IMR-90 (cell line): ENCODE results near the gene PTPRN2.

Experiments used
- CEBPB ChIP-seq: IDR thresholded peaks from 2 replicates; pipeline ENCODE4 v1.6.1; 2012; ENCODE audit warnings: low read depth, low read length, improper control_type of control experiment
- CHD1 ChIP-seq: IDR thresholded peaks from 2 replicates; pipeline ENCODE4 v1.6.1; 2012; ENCODE audit warnings: low read depth, low read length, improper control_type of control experiment
- MAFK ChIP-seq: IDR thresholded peaks from 2 replicates; pipeline ENCODE4 v1.6.1; 2012; ENCODE audit warnings: low read depth, low read length, improper control_type of control experiment
- MXI1 ChIP-seq: IDR thresholded peaks from 2 replicates; pipeline ENCODE4 v1.6.1; 2012; ENCODE audit warnings: low read depth, mild to moderate bottlenecking, low read length, moderate library complexity, borderline replicate concordance
- POLR2A ChIP-seq: IDR thresholded peaks from 2 replicates; pipeline ENCODE4 v1.6.1; 2012; ENCODE audit warnings: mild to moderate bottlenecking, low read depth, low read length
- RFX5 ChIP-seq: IDR thresholded peaks from 2 replicates; pipeline ENCODE4 v1.8.0; 2012; ENCODE audit warnings: low read depth, mild to moderate bottlenecking, low read length, moderate library complexity
- SMC3 ChIP-seq: fragments of 150-350 bp; IDR thresholded peaks from 2 replicates; pipeline ENCODE4 v1.6.1; 2016; ENCODE audit warnings: low read depth, mild to moderate bottlenecking, antibody characterized with exemption, low read length, moderate library complexity
- TF ChIP-seq, protein P1 (sequence below): conservative IDR thresholded peaks from 2 replicates; pipeline ENCODE4 v1.5.1; 2012; ENCODE audit warnings: mild to moderate bottlenecking, low read depth, low read length, improper control_type of control experiment

DNA sequence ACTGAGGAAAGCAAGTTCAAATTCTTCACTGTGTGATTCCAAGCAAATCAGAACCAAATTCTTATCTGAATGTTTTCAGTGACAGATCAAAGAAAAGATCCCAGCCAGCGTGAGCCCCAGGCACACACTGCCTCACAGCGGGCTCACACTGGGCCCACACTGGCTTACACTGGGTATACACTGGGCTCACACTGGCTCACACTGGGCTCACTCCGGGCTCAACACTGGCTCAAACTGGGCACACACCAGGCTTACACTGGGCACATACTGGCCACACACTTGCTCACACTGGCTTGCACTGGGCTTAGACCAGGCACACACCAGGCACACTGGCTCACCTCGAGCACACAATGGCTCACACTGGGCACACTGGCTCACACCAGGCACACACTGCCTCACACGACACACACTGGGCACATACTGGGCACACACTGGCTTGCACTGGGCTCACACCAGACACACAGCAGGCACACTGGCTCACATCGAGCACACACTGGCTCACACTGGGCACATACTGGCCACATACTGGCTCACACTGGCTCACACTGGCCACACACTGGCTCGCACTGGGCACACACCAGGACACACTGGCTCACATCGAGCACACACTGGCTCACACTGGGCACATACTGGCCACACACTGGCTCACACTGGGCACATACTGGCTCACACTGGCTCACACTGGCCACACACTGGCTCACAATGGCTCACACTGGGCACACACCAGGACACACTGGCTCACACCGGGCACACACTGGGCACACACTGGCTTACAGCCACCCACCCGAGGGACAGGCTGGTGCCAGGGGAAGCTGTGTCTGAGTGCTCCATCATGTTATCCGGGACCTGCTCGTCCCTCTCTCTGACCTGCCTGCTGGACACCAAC, 156.3 kb downstream of the PTPRN2 start:
- TF ChIP-seq, protein P1, sequence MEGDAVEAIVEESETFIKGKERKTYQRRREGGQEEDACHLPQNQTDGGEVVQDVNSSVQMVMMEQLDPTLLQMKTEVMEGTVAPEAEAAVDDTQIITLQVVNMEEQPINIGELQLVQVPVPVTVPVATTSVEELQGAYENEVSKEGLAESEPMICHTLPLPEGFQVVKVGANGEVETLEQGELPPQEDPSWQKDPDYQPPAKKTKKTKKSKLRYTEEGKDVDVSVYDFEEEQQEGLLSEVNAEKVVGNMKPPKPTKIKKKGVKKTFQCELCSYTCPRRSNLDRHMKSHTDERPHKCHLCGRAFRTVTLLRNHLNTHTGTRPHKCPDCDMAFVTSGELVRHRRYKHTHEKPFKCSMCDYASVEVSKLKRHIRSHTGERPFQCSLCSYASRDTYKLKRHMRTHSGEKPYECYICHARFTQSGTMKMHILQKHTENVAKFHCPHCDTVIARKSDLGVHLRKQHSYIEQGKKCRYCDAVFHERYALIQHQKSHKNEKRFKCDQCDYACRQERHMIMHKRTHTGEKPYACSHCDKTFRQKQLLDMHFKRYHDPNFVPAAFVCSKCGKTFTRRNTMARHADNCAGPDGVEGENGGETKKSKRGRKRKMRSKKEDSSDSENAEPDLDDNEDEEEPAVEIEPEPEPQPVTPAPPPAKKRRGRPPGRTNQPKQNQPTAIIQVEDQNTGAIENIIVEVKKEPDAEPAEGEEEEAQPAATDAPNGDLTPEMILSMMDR = no peak
- TF ChIP-seq POLR2A = no peak
- no peak for TF ChIP-seq CHD1
- no peak for TF ChIP-seq CEBPB
- no peak for TF ChIP-seq MAFK
- no peak for TF ChIP-seq SMC3
- TF ChIP-seq MXI1 = no peak
- TF ChIP-seq RFX5 = no peak
